Smooth muscle cell of the brain vasculature (primary cell): ENCODE results near the gene ITPK1.
"Not testable (repeated sequence)": the region's sequence is repeated elsewhere in the genome, so short reads cannot be mapped to it uniquely, and the experiment has no call there.

Experiments used
- DNase-seq: peaks from one replicate; pipeline ENCODE4 v3.0.0-alpha.2; 2012; ENCODE audit warnings: low read depth, low spot score

Gene ITPK1

GRCh38 chr14:93084866-93085857 is 30.6 kb downstream of the ITPK1 start:
- DNase-seq = no peak

DNA sequence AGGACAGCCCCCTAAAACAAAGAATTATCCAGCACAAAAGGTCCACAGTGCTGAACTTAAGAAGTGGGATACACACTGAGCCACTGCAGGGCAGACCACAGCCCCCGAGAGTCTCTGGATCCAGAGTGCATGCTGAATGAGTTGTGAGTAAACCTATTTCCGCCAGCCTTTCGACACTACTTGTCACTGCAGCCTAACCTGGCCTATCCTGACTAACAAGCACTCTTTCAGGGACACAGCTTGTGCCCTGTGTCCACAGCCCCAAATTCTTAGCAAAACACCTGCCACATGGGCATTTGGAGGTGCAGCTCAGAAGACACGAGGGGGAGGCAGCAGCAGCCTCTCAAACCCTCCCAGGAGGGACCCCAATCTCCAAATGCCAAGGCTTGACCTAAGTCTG is 31.3 kb downstream of the ITPK1 start:
- no peak for DNase-seq

GRCh38 chr14:93083917-93084316 is 31.8 kb downstream of the ITPK1 start:
- DNase-seq = no peak

- DNase-seq = no peak
Measured at GRCh38 chr14:93082576-93083001, 33.1 kb downstream of the ITPK1 start.

GRCh38 chr14:93081876-93082570 is 33.7 kb downstream of the ITPK1 start:
- DNase-seq = no peak

GRCh38 chr14:93079865-93080403 is 35.8 kb downstream of the ITPK1 start:
- no peak for DNase-seq

DNA sequence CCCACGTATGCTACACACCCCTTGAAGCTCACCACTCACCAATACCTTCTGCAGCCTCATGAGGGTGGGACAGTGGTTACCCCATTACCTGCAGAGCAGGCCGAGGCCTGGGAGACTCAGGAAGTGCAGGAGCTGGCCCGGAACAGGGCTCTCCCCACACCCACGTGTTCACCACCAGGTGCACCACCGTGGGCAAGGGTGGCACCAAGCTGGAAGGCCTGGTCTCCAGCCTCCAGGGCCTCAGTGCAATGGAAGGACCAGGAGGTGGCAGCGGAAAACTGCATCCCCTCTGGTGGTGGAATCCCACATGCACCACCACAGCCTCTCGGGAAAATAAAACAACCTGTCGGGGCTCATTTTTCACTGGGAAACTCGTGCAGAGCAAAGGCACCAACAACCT is 36.4 kb downstream of the ITPK1 start:
- DNase-seq = no peak

- peak; percentile 20 for DNase-seq
Measured at GRCh38 chr14:93078870-93079269, 36.9 kb downstream of the ITPK1 start.

DNA sequence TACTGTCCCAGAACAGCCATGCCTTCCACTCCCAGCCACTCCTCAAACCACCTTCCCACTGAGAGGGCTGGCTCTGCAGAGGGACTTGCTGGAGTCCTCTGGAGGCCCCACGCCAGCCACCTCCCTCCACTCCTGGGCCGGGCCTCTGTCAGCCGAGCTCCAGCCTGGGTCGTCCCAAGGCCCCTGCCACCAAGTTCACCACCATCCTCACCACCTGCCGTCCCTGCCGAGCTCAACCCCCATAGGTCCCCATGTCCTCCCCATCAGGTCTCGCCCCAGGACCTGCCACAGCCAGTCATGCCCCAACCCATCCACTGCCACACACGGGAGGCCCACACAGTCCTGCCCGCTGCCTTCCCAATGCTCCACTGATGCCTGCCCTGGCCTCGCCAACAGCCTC is 39.0 kb downstream of the ITPK1 start:
- no peak for DNase-seq

DNA sequence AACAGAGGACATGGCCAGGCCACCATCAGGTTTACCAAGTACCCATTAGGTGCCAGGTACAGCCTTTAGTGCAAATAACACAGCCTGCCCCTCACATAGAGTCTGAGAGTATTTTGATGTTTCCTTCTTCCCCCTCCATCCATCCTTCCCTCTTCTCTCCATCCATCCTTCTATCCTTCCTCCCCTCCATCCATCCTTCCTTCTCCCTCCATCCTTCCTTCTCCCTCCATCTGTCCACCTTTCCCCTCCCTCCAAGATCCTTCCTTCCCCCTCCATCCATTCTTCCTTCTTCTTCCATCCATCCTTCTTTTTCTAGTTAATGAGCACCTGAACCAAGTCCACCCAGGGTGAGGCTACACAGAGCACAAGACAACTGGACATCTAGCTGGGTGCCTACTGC is 39.8 kb downstream of the ITPK1 start:
- no peak for DNase-seq

DNA sequence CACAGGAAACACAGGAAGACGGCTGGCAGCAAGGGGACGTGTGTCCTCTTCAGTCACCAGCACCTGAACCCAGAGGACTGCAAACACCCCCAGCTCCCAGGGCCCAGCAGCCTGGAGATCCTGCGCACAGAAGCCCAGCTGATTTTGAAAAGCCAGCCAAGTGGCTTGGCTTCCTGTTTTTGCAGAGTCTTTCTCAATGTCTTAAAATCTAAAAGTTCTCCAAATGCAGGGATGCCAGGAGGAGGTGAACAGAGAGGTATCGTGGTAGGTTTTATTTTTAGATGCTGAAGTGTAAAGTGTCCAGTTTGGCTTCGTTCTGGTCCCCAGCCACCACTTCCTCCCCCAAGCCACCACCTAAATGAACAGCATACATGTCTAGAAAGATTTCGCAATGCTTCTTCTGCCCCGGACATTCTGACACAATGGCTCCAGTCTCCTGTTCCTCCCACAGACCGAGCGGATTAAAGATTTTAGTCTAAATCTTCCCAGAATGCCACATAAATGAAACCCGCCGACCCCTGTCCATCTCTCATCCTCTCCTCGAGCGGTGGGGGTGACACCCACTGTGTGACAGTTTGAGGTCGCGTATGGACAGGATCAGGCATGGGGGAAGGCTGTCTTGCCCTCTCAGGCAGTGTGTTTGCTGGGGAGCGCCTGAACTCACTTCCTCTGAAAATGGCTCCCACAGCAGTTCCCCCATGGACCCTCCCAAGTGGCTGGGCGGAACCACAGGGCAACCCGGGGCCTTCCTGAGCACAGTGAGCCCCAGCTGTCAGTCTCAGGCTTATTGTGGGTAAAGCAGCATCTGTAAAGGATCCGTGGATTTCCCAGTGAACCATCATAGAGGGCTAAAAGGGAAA is 41.6 kb downstream of the ITPK1 start:
- no peak for DNase-seq

- DNase-seq = no peak
Measured at GRCh38 chr14:93073358-93073707, 42.4 kb downstream of the ITPK1 start.

DNA sequence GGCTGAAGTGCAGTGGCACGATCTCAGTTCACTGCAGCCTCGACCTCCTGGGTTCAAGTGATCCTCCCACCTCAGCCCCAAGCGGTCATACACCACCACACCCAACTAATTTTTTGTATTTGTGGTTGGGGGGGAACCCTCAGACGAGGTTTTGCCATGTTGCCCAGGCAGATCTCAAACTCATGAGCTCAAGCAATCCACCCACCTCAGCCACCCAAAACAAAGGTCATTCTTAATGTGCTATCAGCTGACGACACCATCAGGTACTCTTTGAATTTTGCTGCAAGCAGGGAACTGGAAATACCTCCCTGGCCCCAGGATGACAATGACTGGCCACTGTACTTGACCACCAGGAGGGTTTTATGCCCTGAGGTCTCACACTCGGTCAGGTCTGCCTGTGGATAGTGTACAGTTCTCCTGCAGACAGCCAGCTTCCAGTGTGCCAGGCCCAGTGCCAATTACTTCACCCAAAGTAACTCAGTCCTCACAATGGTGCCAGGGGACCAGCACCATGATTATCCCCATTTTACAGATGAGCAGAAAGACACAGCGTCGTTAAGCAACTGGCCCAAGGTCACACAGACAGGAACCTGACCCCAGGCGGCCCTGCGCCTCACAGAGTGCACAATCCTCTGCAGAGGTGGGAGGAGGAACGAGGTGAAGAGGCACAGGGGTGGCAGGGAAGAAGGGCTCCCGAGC is 42.9 kb downstream of the ITPK1 start:
- DNase-seq = no peak

DNA sequence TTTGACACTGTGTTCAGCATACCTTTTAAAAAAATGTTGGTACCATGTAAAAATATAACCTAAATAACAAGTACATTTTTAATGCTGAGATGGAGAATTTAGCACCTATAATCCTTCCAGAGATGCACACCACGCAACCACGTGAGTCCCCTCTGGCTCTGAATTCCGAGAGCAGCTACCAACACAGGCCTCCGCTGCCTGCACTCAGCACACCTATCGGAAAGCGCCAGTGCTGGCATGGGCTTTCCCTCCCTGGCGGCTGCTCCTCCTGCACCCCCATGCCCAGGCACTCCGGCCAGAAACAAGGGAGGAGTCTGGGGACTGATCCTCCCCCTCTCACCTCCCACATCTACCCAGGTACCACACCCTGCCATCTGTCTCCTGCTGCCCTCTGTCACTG is 47.0 kb downstream of the ITPK1 start:
- no peak for DNase-seq

DNA sequence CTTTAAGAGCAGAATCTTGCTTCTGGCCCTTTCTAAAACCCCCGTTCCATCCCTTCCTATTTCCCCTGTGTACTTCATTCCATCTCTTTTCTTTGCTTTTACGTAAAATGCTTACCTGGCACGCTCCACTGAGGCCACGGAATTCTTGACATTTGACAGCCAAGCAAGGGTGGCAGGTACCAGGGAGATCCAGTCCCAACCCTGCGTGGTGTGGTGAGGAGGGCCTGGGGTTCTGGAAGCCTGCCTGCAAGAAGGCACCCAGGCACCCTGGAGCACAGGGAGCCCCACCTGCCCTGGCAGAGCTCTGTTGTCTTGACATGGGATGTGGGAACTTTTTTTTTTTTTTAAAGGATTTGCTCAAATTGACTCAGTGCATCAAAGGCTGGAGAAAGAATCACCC is 48.6 kb downstream of the ITPK1 start:
- no peak for DNase-seq

DNA sequence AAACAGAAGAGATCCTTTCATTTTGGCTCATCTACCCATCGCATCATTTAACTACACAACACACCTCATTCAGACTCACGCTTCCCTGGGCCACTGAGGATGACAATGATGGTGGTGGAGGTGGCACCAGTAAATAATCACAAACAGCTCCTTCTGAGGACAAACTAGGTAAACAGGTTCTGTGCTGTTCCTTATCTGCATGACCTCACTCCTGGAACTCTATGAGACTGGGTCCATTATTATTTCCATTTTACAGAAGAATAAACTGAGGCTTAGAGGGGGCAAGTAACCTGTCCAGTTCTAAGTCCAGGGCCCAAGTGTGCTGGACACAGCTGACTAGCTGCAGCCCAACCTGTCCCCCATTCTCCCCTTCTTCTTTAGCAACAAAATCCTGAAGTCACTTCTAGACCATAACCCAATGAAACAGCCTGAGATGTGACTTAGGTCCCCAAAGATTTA is 50.4 kb downstream of the ITPK1 start:
- no peak for DNase-seq

DNA sequence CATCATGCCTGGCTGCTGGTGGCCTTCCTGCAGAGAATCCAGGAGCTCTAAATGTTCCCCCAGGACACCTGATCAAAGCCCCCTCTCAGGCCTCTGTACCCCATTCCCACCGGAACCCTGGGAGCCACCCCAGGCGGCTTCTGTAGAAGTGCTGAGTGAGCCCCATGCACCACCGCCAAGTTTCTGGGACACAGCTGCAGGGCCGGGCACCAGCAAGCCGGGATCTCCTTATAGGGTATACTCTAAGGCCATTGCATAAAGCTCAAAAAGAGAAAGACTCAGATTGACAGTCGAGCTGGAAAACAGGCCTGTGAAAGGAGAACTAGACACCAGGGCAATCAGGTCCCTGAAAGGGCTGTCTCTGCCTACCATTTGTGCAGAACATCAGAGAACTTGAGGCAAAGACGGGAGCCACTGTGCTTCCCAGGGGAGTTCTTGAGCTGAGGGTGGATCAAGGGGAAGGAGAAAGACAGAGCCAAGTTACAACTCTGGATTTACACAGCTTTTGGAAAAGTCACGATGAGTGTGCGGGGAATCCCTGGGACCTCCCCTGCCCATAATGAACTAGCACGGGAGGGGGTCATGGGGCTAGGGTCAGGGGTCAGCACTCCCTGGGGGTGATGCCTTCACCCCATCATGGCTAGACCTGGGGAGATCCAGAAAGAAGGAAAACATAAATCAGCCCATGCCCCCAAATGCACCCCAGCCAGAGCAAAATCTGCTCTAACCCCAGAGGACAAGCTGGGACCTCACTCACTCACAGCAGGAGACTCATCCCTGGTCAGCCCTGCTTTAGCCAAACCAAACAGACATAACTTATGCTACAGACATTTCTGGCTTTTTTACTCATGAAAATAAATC is 51.1 kb downstream of the ITPK1 start:
- peak; percentile 21 for DNase-seq

DNA sequence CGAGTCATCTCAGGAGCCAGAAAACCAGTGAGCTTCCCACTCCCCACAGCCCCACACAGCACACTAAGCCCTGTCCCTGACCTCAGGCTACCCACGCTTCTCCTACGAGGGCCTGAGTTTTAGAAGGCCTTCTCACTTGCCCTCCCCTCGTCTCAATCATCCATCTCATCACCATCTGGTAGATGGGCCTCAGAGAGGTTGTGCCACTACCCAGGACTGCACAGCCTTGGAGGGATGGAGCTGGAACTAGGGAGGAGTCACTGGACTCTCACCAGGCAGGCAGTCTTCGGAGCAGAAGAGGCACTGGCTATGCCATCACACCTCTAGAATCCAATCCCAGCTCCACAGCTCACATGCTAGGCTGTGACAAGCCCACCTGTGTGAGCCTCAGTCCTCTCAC is 52.3 kb downstream of the ITPK1 start:
- DNase-seq = no peak

DNA sequence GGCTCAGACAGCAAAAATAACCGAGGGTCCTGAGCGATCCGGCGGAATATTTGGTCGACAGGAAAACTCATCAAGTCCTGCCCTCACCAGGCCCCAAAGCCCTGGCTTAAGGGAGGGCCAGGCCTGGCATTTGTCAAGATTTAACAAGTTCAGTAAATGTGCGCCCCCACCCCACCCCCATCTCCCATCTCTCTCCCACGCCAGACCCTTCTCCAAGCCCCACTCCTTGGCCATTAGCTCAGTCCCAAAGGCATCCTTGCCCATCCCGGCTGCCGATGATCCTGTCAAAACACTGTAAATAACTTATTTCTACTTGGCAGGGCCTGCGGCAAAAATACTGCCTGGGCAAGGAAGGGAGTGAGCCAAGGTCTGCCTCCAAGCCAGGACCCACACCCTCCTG is 52.8 kb downstream of the ITPK1 start:
- no peak for DNase-seq

- DNase-seq = not testable (repeated sequence)
Measured at GRCh38 chr14:93062013-93062412, 53.7 kb downstream of the ITPK1 start.
